KBM-7 (cell line): ENCODE data around the gene GOLIM4.
"Not testable (repeated sequence)": the region's sequence is repeated elsewhere in the genome, so short reads cannot be mapped to it uniquely, and the experiment has no call there.

Experiments used
- DNase-seq: peaks from one replicate; pipeline ENCODE4 v3.0.0-alpha.2; 2015
- in situ Hi-C: fragments of 300-500 bp; cut with MboI; formaldehyde crosslinking; loops from 2 replicates; pipeline ENCODE4 v1.14.3; 2020; ENCODE audit warnings: low sequenced_read_pairs, low pct_unique_long_range_greater_than_20kb, mixed read lengths

Gene GOLIM4

GRCh38 chr3:168095611-168096209 lies at the start of gene GOLIM4:
TSS of gene GOLIM4 (minus strand) at chr3:168095924. CDS start at chr3:168095285, 639 bp downstream.
- peak; percentile 97 for DNase-seq
- in situ Hi-C loops = no loop called here

GRCh38 chr3:168141405-168141998 lies 45.8 kb upstream of the GOLIM4 start:
- in situ Hi-C loops = no loop called here
- DNase-seq = peak; percentile 76

GRCh38 chr3:168139947-168140346 lies 44.2 kb upstream of the GOLIM4 start:
- in situ Hi-C loops = no loop called here
- DNase-seq = no peak

- DNase-seq = no peak
- in situ Hi-C loops = no loop called here
These were observed 42.7 kb upstream of the GOLIM4 start for GRCh38 chr3:168138421-168138820.

- DNase-seq = no peak
- in situ Hi-C loops = no loop called here
These were observed 39.2 kb upstream of the GOLIM4 start for GRCh38 chr3:168134931-168135330.

- in situ Hi-C loops, DNase-seq: not testable (repeated sequence)
These were observed 34.5 kb upstream of the GOLIM4 start for GRCh38 chr3:168130250-168130649.

- DNase-seq, in situ Hi-C loops: not testable (repeated sequence)
These were observed 32.7 kb upstream of the GOLIM4 start for GRCh38 chr3:168128463-168128862.

GRCh38 chr3:168127466-168127865 lies 31.7 kb upstream of the GOLIM4 start:
- in situ Hi-C loops = no loop called here
- no peak for DNase-seq

GRCh38 chr3:168124791-168125190 lies 29.1 kb upstream of the GOLIM4 start:
- in situ Hi-C loops = no loop called here

GRCh38 chr3:168124291-168124690 lies 28.6 kb upstream of the GOLIM4 start:
- in situ Hi-C loops = no loop called here
- no peak for DNase-seq

More at GRCh38 chr3:168124791-168125190, 29.1 kb upstream of the GOLIM4 start:
- DNase-seq = no peak

GRCh38 chr3:168123201-168124176 lies 27.8 kb upstream of the GOLIM4 start:
- in situ Hi-C loops = no loop called here

GRCh38 chr3:168121184-168122017 lies 25.7 kb upstream of the GOLIM4 start:
- no peak for DNase-seq
- in situ Hi-C loops = no loop called here

More at GRCh38 chr3:168123201-168124176, 27.8 kb upstream of the GOLIM4 start:
- no peak for DNase-seq

GRCh38 chr3:168117853-168118313 lies 22.2 kb upstream of the GOLIM4 start:
- no peak for DNase-seq
- in situ Hi-C loops = no loop called here

GRCh38 chr3:168117059-168117458 lies 21.3 kb upstream of the GOLIM4 start:
- no peak for DNase-seq

GRCh38 chr3:168116279-168116678 lies 20.6 kb upstream of the GOLIM4 start:
- in situ Hi-C loops = no loop called here
- no peak for DNase-seq

More at GRCh38 chr3:168117059-168117458, 21.3 kb upstream of the GOLIM4 start:
- in situ Hi-C loops = no loop called here

- in situ Hi-C loops = no loop called here
- no peak for DNase-seq
These were observed 18.1 kb upstream of the GOLIM4 start for GRCh38 chr3:168113848-168114247.

GRCh38 chr3:168112894-168113293 lies 17.2 kb upstream of the GOLIM4 start:
- in situ Hi-C loops = no loop called here
- DNase-seq = no peak

GRCh38 chr3:168104361-168104760 lies 8.6 kb upstream of the GOLIM4 start:
- in situ Hi-C loops = no loop called here
- no peak for DNase-seq
